Liver (tissue), 3 donors: ENCODE data around the gene CCT5.

Source experiments
- TAF1 ChIP-seq: conservative IDR thresholded peaks from 2 replicates; pipeline ENCODE4 v1.6.1; 2016; ENCODE audit warnings: antibody characterized with exemption, mild to moderate bottlenecking
- TF ChIP-seq, protein P1 (sequence below): IDR thresholded peaks from 2 replicates; pipeline ENCODE4 v1.6.1; 2016; ENCODE audit warnings: antibody characterized with exemption
- TF ChIP-seq, protein P2 (sequence below): fragments of 150-350 bp; IDR thresholded peaks from 2 replicates; pipeline ENCODE4 v1.5.1; 2017; ENCODE audit warnings: improper control_type of control experiment, low read depth, low read length; ENCODE audit not compliant: missing input control
- donor health status: healthy.
- donor health status: healthy.

- TF ChIP-seq, protein P1, sequence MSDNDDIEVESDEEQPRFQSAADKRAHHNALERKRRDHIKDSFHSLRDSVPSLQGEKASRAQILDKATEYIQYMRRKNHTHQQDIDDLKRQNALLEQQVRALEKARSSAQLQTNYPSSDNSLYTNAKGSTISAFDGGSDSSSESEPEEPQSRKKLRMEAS = no peak
- TF ChIP-seq TAF1 = no peak
- TF ChIP-seq, protein P2, sequence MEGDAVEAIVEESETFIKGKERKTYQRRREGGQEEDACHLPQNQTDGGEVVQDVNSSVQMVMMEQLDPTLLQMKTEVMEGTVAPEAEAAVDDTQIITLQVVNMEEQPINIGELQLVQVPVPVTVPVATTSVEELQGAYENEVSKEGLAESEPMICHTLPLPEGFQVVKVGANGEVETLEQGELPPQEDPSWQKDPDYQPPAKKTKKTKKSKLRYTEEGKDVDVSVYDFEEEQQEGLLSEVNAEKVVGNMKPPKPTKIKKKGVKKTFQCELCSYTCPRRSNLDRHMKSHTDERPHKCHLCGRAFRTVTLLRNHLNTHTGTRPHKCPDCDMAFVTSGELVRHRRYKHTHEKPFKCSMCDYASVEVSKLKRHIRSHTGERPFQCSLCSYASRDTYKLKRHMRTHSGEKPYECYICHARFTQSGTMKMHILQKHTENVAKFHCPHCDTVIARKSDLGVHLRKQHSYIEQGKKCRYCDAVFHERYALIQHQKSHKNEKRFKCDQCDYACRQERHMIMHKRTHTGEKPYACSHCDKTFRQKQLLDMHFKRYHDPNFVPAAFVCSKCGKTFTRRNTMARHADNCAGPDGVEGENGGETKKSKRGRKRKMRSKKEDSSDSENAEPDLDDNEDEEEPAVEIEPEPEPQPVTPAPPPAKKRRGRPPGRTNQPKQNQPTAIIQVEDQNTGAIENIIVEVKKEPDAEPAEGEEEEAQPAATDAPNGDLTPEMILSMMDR = no peak
Measured at GRCh38 chr5:10266839-10267238, 16.8 kb downstream of the CCT5 start.
